Ramos (cell line): Measurements from ENCODE around the gene ZNF837.

Experiments used
- in situ Hi-C: fragments of 300-500 bp; cut with MboI; formaldehyde crosslinking; loops from one replicate; pipeline ENCODE4 v1.14.3; 2022; ENCODE audit warnings: low sequenced_read_pairs; ENCODE audit not compliant: unreplicated experiment

The ZNF837 gene

DNA sequence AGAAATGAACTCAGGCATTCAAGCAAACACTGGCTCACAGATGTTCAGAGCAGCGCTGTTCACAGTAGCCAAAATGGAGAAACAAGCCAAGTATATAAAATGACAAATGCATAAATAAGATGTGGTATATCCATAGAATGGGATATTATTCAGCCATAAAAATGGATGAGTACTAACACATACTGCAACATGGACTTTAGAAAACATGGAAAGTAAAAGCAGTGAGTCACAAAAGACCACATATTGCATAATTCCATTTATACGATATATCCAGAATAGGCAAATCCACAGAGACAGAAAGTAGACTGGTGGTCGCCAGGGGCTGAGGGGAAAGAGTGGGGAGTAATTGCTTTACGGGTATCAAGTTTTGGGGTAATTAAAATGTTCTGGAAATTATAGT is 6.6 kb downstream of the ZNF837 start:
- in situ Hi-C loops: no loop called here

DNA sequence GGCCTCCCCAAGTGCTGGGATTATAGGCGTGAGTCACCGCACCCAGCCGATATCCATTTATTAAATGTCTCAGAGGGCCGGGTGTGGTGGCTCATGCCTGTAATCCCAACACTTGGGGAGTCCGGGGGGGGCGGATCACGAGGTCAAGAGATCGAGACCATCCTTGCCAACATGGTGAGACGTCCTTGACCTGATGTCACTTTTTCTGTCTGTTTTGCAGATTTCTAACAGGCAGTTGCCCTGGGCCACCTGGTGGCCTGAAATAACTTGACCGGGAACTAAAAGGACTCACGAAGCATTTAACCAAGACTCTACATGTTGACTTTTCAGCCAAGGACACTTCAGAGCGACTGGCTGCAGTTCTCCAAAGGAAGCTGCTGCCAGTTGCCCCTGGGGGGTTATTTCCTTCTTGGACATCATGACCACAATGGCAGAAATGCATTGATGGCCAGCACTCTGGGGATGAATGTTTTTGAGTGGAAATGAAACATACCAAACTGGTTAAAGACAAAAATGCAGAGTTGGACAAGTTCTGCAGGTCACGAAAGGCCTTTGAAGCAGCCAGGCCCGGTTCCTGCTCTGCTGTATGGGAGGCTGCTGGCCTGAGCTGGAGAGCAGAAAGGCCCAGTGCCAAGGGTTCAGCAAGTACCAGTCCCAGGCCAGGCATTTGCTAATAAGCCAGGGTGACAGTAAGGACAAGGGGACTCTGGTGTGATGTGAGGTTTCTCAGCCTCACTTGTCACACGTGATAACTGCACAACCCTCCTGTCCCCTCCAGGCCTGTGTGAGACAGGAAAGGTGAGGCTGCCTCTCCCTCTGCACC is 8.3 kb downstream of the ZNF837 start:
- in situ Hi-C loops: no loop called here

DNA sequence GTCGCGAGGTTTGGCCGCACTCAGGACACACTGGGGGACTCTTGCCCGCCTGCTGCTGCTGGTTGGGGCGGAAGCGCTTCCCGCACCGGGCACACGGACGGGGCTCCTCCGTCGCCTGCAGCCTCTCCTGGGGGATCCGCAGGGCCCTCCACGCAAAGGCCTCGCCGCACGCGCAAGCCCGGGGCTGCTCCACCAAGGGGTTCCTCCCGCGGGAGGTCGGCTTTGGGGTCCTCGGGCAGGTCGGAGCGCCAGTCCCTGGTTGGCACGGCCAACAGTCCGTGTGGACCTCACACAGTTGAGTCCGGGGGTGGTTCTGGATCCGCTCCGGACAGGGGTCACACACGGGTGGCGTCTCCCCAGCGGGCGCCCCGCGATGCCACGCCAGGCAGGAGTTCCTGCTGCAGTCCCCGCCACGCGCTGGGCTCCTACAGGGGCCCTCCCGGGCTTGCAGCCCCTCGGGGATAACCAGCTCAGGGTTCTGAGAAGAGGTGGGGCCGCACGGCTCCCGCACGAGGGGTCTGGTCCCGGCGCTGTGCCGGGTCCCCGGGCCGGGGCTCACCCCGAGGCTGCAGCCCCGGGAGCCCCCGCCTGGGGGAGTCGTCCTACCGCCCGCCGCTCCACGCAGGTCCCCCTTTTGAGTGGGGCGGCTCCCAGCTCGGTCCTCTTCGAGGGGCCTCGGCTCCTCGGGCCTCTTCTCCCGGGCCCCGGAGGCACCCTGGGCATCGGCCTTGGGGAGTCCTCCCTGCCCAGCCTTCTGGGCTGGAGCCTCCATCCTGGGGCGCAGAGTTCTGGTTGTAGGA is 12.1 kb downstream of the ZNF837 start:
- in situ Hi-C loops: no loop called here

DNA sequence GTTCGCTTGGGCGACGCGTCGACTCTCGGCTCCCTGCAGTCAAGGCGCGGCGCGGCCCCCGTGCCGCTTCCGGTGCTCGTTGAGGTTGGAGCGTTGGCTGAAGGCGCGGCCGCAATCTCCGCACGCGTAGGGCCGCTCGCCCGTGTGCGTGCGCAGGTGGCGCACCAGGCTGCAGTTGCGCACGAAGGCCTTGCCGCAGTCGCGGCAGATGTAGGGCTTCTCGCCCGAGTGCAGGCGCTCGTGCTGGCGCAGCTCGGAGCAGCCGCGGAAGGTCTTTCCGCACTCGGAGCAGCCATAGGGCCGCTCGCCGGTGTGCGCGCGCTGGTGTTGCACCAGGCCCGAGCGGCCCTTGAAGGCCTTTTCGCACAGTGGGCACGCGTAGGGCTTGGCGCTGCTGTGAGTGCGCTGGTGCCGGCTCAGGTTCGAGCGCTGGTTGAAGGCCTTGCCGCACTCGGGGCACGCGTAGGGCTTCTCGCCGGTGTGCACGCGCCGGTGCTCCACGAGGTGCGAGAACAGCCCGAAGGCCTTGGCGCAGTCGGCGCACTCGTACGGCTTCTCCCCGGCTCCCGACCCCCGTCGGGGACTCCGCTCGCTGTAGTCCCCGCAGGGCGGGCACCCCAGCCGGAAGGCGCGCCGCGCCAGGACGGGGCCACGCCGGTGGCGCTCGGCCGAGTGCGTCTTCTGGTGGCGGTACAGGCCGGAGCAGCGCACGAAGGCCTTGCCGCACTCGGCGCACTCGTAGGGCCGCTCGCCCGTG is 13.0 kb downstream of the ZNF837 start:
- in situ Hi-C loops: no loop called here

DNA sequence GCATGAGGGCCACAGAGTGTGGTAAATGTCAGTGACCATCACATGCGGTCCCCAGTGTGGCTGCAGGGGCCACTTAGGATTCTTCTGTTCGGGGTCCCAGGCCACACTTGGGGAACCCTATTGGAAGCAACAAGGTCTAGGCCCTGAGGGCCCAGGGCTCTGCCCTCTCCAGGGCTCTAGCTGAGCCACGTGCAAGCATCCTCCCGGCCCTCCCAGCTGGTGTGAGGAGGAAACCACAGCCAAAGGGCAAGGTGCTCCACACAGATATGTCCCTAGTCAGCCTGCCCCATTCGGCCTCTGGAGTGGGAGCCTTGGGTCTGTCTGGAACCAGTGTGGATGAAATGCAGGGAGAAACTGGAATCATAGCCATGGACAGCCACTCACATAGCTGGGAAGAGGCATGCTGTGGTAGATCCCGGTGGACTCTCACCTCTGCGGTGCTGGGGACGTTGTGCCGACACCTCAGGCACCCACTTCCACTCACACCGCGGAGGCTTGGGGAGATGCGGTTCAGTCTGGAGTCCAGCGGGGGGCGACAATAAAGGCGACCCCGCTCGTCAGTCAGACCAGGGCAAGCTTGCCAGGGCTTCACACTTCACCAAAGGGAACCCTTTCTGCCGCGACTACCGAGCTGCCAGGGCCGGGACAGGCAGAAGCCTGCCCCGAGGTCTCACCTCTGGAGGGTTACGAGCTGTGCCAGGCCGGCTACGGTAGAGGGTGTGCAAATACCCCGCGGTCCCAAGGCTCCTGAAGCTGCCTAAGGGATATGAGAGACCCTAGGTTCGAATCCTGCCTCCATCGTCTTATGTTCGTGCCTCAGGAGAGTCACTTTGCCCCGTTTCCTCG is 14.0 kb downstream of the ZNF837 start:
- in situ Hi-C loops: no loop called here

DNA sequence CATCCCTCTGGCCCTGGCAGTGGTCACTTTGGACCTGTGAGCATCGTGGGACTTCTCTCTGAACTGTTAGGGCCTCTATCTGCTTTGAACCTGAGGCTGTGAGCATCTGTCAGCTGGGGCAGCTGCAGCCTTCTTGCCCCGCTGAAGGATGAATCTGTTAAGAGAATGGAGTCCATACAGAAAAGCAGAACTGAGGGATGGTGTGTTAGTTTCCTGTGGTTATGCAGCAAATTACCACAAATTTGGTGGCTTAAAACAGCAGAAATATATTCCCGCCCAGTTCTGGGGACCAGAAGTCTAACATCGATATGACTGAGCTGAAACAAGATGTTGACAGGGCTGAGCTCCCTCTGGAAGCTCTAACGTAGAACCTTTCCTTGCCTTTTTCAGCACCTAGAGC is 16.7 kb downstream of the ZNF837 start:
- in situ Hi-C loops: no loop called here

DNA sequence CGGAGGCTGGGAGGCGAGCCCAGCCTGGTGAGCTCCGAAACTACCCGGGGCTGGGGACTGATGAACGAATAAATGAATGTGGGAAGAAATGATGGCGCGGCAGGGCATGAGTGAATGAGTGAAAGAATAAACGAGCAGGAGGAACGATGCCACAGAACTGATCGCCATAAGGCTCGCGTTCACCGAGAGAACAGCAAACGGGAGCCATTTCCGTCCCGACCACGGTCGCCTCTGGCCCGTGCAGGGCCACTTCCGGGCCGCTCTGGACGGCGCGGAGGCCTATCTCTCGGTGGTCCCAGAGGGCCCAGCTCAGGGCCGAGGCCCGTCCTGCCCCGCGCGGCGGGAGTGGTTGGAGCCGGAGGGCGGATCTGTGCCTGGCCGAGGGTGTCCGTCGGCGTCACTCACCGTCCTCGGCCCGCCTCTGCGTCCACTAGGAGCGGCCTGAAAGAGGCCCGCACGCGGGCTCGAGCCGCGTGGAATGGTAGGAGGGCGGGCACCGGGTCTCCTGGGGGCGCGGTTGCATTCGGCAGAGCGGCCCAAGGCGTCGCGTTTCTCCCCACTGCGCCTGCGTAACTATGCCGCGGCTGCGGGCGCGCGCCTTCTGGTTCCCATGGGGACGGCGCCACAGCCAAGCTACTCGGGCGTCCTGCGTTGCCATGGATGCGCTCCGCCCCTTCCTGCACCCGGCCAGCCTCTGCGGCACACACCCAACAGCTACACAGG is 18.4 kb downstream of the ZNF837 start, which contains the start of gene ZNF497:
TSS of gene ZNF497 (minus strand) at position 480 of the 723 bp plus-strand sequence. CDS start 5,116 bp downstream, outside the sequence.
- in situ Hi-C loops: no loop called here

DNA sequence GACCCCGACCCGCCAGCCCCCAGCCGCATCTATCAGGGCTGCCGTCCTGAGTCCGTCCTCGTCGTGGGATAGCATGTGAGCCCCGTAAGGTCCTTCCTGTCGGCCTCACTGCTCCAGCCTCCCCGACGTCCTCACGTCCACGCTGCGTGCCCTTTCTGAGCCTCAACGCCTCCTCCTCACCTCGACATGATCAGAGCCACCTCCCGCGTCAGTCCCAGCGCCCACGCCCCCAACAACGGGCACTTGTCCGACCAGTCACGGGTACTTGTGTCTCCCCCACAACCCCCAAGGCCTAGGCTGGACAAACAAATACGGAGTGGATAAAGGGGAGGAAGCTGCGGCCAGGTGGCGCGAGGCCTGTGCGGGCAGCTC is 18.9 kb downstream of the ZNF837 start:
- in situ Hi-C loops: no loop called here

DNA sequence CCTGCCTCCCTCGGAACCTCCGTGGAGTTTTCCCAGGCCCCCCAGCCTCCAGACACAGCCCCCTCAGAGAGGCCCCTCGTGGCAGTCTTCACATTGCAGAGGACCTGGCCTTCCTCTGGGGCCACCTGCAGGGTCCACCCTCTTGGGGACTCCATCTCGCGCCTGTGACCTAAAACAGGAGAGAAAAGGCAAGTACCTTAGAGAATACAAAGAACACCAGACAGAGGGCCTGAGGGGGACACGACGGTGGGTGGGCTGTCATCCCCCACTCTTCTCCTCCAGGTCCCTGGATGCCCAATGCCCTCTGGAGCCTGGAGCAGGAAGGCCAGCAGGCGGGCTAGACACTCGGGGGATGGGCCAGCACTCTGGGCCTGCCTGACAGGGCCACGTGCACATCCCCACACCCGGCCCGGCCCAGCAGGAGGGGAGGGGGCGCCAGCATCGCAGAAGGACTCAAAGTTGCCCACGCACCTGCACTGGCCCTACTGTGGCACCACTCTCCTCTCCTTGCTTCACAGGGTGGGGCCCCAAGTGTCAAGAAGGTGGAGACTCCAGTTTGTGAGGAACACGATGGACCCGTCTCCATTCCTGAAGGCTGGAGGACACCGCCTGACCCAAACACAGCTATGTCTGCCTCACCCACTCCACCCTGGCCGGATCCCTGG is 23.2 kb downstream of the ZNF837 start:
- in situ Hi-C loops: no loop called here

DNA sequence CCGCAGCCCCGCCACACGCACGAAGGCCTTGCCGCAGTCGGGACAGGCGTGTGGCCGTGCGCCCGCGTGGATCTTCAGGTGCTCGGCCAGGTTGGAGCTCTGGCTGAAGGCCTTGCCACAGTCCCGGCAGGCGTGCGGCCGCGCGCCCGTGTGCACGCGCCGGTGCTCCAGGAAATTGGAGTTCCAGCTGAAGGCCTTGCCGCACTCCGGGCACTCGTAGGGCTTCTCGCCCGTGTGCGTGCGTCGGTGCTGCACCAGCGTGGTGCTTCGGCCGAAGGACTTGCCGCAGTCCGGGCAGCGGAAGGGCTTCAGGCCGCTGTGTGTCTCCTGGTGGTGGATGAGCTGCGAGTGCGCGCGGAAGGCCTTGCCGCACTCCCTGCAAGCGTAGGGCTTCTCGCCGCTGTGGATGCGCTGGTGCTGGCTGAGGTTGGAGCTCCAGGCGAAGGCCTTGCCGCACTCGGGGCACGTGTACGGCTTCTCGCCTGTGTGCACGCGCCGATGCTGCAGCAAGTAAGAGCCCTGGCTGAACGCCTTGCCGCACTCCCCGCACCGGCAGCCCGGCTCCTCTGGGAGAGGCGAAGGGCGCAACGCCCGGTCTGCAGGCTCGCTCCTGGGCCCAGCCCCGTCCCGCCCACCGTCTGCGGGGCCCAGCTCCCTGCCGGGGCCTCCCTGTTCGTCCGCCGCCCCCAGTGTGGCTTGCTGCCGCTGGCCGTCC is 23.9 kb downstream of the ZNF837 start:
- in situ Hi-C loops: no loop called here

DNA sequence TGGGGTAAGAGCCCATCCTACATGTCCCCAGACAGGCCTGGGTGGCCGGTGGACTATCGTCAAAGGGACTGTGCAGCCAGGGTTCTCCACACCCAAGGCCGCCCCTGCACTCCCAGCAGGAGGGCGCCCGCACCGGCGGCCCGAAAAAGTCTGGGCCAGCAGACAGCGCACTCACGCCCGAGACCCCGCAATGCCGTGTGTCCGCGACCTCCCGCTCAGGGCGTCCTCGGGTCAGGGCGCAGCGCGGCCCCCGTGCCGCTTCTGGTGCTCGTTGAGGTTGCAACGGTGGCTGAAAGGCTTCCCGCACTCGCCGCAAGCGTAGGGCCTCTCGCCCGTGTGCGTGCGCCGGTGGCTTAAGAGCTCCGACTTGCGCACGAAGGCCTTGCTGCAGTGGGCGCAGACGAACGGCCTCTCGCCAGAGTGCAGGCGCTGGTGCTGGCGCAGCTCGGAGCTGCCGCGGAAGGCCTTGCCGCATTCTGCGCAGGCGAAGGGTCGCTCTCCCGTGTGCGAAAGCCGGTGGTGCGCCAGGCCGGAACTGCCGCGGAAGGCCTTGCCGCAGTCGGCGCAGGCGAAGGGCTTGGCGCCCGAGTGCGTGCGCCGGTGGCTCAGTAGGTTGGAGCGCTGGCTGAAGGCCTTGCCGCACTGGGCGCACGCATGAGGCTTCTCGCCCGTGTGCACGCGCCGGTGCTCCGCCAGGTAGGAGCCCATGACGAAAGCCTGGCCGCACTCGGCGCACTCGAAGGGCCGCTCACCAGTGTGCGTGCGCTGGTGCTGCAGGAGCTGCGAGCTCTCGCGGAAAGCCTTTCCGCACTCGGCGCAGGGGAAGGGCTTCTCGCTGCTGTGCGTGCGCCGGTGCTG is 24.7 kb downstream of the ZNF837 start:
- in situ Hi-C loops: no loop called here

DNA sequence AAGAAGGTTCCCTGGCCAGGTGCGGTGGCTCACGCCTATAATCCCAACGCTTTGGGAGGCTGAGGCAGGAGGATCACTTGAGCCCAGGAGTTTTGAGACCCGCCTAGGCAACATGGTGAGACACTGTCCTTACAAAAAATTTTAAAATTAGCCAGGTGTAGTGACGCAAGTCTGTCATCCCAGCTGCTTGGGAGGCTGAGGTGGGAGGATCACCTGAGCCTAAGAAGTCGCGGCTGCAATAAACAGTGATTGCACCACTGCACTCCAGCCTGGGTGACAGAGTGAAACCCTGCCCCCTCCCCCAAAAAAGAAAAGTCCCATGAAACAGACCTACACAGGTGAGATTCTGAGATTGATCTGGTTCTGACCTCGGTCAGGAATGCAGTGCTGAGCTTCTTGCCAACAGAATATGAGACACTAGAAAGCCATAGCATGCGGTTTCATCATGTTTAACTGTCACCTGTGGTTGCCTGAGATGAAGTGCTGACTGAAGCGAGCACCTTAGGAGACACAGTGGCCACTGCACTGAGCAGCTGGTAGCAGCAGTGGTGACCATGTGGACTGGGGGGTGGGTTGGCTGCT is 25.5 kb downstream of the ZNF837 start:
- in situ Hi-C loops: no loop called here

DNA sequence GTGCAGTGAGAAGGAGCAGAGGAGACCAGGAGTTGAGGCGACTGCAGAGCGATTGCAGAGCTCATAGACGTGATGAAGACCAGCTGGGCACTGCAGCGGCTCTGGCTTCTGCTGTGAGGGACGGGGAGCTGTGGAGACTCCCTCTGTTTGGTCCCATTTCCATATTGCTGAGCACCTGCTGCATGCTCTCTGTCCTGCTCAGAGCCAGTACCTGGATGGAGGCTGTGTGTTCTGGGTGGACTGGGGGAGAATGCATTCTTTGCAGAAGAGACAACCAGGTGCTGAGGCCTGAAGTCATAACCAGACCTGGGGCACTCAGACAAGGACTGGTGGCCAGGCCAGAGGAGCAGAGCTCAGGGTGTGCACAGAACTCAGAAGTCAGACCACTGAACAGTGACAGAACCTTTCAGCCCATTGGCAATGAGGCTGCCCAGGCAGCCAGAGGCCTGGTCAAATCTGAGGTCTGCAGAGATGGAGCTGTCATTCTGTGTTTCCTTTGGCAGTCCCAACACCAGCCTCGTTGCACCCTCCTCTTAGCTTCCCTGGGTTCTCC is 26.3 kb downstream of the ZNF837 start:
- in situ Hi-C loops: no loop called here

DNA sequence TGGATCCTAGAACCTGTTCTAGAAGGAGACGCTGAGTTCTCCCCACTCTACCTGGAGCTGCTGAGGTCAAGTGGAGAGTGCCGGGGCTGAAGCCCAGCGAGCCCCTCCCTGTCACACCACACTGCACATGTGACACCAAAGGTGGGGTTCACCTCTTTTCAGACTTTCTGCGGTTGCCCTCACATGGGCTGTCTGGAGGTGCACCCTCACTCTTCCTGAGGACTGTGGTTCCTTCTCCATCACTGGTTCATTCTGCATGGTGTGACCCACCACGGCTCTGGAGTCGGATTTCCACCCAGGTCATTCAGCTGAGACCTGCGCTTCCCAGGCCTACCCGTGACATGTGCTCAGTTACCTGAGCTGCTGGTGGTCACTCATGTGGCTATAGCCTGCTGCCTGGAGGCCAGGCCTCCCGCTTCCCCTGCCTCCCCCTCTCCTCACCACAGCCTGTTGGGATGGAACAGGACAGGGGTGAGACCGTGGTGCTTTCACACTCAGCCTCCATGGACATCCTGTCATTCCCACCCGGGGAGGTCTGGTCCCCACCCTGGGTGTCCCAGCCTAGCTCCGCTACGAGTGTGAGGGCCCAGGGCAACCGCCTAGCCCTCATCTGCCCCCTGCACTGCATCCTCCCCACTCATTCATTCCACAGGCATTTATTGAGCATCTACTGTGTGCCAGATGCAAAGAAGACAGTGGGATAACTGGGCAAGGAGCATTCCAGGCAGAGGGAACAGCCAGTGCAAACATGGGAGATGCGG is 26.9 kb downstream of the ZNF837 start:
- in situ Hi-C loops: no loop called here

DNA sequence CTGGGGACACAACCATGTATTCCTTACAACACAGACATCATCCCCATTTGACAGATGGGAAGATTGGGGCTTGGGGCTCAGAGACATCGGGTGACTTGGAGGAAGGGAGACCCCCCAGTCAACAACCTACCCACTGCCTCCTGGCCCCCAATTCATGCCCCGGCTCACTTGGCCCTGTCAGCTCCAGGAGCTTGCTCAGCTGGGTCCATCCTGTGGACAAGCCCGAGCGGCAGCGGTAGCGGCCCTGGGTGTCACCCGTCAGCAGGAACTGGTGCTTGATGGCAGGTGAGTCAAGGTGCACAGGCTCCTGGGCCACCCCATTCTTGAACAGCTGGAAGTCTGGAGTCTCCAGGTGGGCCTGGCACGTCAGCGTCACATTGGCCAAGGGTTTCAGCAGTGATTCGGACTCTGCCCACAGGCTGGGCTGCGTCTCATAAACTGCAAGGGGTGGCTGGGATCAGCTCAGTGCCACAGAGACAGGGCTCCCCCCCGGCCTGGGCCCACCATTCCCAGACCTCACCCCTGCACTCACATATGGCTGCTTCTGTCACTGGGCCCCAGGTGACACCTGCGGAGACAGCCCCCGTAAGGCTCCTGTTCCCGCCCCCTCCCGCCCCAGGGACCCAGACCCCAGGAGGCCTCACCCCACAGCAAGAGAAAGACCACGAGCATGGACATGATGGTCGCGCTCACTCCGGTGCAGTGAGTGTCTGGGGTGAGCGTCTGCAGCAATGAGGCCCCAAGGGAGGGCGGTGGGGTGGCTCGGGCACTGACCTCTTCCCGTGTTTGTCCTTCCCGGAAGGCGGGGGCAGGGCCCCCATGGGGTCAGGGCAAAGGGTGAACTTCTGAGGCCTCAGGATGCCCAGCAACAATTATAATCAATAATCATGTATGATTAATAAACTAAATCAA is 27.8 kb downstream of the ZNF837 start, which contains the start of gene A1BG:
TSS of gene A1BG (minus strand) at position 733 of the 912 bp plus-strand sequence. CDS start at position 678, 55 bp downstream.
- in situ Hi-C loops: no loop called here
